A549 (cell line): Measurements from ENCODE around the gene VAMP1.
"Not testable (repeated sequence)": the region's sequence is repeated elsewhere in the genome, so short reads cannot be mapped to it uniquely, and the experiment has no call there.

ENCODE experiments used
- BHLHE40 ChIP-seq: IDR thresholded peaks from 2 replicates; pipeline ENCODE4 v1.6.1; 2012; ENCODE audit warnings: low read depth, low read length, inconsistent platforms
- CBX8 ChIP-seq: fragments of 200-600 bp; sonication (generic); IDR thresholded peaks from 2 replicates; pipeline ENCODE4 v1.6.1; 2016
- ESRRA ChIP-seq: fragments of 150-350 bp; IDR thresholded peaks from 2 replicates; pipeline ENCODE4 v1.6.1; 2014; ENCODE audit warnings: mild to moderate bottlenecking, low read length, borderline replicate concordance
- HDAC2 ChIP-seq: fragments of 200-600 bp; sonication (generic); IDR thresholded peaks from 2 replicates; pipeline ENCODE4 v1.6.1; 2016
- HOXB5 ChIP-seq: fragments of 250-450 bp; sonication (Bioruptor Pico); IDR thresholded peaks from 2 replicates; pipeline ENCODE4 v1.5.0; 2020; ENCODE audit warnings: mild to moderate bottlenecking, moderate library complexity
- JUNB ChIP-seq: fragments of >200 bp; sonication (Bioruptor Twin); formaldehyde crosslinking; IDR thresholded peaks from 2 replicates; pipeline ENCODE4 v1.6.1; 2016
- MYC ChIP-seq: IDR thresholded peaks from 2 replicates; pipeline ENCODE4 v1.6.1; 2012; ENCODE audit warnings: mild to moderate bottlenecking, inconsistent platforms, low read length, improper control_type of control experiment, borderline replicate concordance
- POLR2A ChIP-seq: IDR thresholded peaks from 2 replicates; pipeline ENCODE4 v1.6.1; 2012; ENCODE audit warnings: mild to moderate bottlenecking, low read length
- RCOR1 ChIP-seq: fragments of 150-350 bp; IDR thresholded peaks from 2 replicates; pipeline ENCODE4 v1.6.1; 2014; ENCODE audit warnings: antibody characterized with exemption, low read length, low read depth
- ZFP36 ChIP-seq: fragments of 450-650 bp; IDR thresholded peaks from 2 replicates; pipeline ENCODE4 v1.6.1; 2014; ENCODE audit warnings: borderline replicate concordance; ENCODE audit not compliant: partially characterized antibody
- TF ChIP-seq, protein P1 (sequence below): fragments of >200 bp; sonication (Bioruptor Twin); formaldehyde crosslinking; IDR thresholded peaks from 3 replicates; pipeline ENCODE4 v1.5.1; 2016
- TF ChIP-seq, protein P2 (sequence below): fragments of 200-600 bp; sonication (generic); IDR thresholded peaks from 2 replicates; pipeline ENCODE4 v1.6.1; 2016; ENCODE audit warnings: antibody characterized with exemption, mild to moderate bottlenecking, moderate library complexity

DNA sequence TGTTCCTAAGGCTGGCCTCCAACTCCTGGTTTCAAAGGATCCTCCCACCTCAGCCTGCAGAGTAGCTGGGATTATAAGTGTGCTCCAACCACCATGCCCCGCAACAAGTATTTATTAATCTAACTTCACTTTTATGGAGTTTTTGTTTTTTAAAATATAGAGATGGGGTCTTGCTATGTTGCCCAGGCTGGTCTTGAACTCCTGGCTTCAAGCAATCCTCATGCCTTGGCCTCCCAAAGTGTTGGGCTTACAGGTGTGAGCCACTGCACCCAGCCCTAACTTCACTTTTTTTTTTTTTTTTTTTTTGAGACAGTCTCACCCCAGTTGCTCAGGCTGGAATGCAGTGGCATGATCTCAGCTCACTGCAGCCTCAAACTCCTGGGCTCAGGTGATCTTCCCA, 20.2 kb upstream of the VAMP1 start:
- TF ChIP-seq HOXB5 (CRISPR knock-in tag); POLR2A; CBX8; ZFP36; MYC; RCOR1; BHLHE40; HDAC2; JUNB; ESRRA: not testable (repeated sequence)
- TF ChIP-seq, protein P1, sequence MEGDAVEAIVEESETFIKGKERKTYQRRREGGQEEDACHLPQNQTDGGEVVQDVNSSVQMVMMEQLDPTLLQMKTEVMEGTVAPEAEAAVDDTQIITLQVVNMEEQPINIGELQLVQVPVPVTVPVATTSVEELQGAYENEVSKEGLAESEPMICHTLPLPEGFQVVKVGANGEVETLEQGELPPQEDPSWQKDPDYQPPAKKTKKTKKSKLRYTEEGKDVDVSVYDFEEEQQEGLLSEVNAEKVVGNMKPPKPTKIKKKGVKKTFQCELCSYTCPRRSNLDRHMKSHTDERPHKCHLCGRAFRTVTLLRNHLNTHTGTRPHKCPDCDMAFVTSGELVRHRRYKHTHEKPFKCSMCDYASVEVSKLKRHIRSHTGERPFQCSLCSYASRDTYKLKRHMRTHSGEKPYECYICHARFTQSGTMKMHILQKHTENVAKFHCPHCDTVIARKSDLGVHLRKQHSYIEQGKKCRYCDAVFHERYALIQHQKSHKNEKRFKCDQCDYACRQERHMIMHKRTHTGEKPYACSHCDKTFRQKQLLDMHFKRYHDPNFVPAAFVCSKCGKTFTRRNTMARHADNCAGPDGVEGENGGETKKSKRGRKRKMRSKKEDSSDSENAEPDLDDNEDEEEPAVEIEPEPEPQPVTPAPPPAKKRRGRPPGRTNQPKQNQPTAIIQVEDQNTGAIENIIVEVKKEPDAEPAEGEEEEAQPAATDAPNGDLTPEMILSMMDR = not testable (repeated sequence)
- TF ChIP-seq, protein P2, sequence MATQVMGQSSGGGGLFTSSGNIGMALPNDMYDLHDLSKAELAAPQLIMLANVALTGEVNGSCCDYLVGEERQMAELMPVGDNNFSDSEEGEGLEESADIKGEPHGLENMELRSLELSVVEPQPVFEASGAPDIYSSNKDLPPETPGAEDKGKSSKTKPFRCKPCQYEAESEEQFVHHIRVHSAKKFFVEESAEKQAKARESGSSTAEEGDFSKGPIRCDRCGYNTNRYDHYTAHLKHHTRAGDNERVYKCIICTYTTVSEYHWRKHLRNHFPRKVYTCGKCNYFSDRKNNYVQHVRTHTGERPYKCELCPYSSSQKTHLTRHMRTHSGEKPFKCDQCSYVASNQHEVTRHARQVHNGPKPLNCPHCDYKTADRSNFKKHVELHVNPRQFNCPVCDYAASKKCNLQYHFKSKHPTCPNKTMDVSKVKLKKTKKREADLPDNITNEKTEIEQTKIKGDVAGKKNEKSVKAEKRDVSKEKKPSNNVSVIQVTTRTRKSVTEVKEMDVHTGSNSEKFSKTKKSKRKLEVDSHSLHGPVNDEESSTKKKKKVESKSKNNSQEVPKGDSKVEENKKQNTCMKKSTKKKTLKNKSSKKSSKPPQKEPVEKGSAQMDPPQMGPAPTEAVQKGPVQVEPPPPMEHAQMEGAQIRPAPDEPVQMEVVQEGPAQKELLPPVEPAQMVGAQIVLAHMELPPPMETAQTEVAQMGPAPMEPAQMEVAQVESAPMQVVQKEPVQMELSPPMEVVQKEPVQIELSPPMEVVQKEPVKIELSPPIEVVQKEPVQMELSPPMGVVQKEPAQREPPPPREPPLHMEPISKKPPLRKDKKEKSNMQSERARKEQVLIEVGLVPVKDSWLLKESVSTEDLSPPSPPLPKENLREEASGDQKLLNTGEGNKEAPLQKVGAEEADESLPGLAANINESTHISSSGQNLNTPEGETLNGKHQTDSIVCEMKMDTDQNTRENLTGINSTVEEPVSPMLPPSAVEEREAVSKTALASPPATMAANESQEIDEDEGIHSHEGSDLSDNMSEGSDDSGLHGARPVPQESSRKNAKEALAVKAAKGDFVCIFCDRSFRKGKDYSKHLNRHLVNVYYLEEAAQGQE = not testable (repeated sequence)
